Caco-2 (cell line): ENCODE results near the gene BMAL2. TPM values are rescaled to one million over a fixed set of nuclear protein-coding genes. Genes with fewer than 3 reads are reported as not detected.
A peak's percentile ranks its signal among the peaks of the same experiment; 100 is the strongest.

Experiments
- Bru-seq: library from RNA; stranded (reverse); fragments of 400-500 nt; gene quantifications from one replicate; lab custom pipeline; 2021; lab: Mats Ljungman, UMichigan
- BruChase-seq, 2 experiments: library from RNA; stranded (reverse); fragments of 400-500 nt; gene quantifications; one replicate each; lab custom pipeline; 2021; lab: Mats Ljungman, UMichigan
- BruUV-seq: library from RNA; stranded (reverse); fragments of 400-500 nt; replicated peaks from 2 replicates; lab custom pipeline; 2021; lab: Mats Ljungman, UMichigan
- CTCF ChIA-PET: fragments of 300-600 bp; sonication (Branson Sonifier 250); formaldehyde crosslinking; loops from one replicate; lab custom pipeline; 2022; ENCODE audit warnings: antibody characterized with exemption; lab: Charles Lee
- POLR2A ChIA-PET: fragments of 300-600 bp; sonication (Branson Sonifier 250); formaldehyde crosslinking; loops from one replicate; lab custom pipeline; 2022; ENCODE audit warnings: antibody characterized with exemption; lab: Charles Lee
- DNase-seq, 2 experiments: peaks; one replicate each; pipeline versions ENCODE4 v3.0.0 to v3.0.0-alpha.2; 2020 to 2022
- H3K27me3 ChIP-seq: replicated peaks from 2 replicates; pipeline ENCODE4 v1.6.0; 2011; ENCODE audit warnings: low read length; ENCODE audit not compliant: control insufficient read depth, insufficient read depth
- H3K36me3 ChIP-seq: 2 replicates; pipeline ENCODE4 v1.5.1; 2011; ENCODE audit warnings: low read length; ENCODE audit not compliant: control insufficient read depth, insufficient read depth
- H3K4me1 ChIP-seq: fragments of 250-450 bp; sonication (Bioruptor Pico); 2 replicates; pipeline ENCODE4 v1.5.1; 2020; ENCODE audit warnings: mild to moderate bottlenecking
- H3K4me3 ChIP-seq: 2 replicates; pipeline ENCODE4 v1.5.1; 2011; ENCODE audit warnings: low read depth, mild to moderate bottlenecking, control low read depth, low read length
- H3K9me3 ChIP-seq: fragments of 250-450 bp; sonication (Bioruptor Pico); 2 replicates; pipeline ENCODE4 v1.5.1; 2020; ENCODE audit warnings: mild to moderate bottlenecking, moderate library complexity
- H3K27ac Mint-ChIP-seq: one replicate; pipeline ENCODE4 v1.8.0; 2022; ENCODE audit warnings: mixed read lengths; ENCODE audit not compliant: unreplicated experiment
- H3K27me3 Mint-ChIP-seq: one replicate; pipeline ENCODE4 v1.8.0; 2022; ENCODE audit warnings: mixed read lengths; ENCODE audit not compliant: insufficient read depth, unreplicated experiment
- H3K36me3 Mint-ChIP-seq: one replicate; pipeline ENCODE4 v1.8.0; 2022; ENCODE audit warnings: mild to moderate bottlenecking, mixed read lengths; ENCODE audit not compliant: insufficient read depth, unreplicated experiment
- H3K4me1 Mint-ChIP-seq: one replicate; pipeline ENCODE4 v1.8.0; 2022; ENCODE audit warnings: low read depth, mixed read lengths; ENCODE audit not compliant: unreplicated experiment
- H3K4me3 Mint-ChIP-seq: one replicate; pipeline ENCODE4 v1.8.0; 2022; ENCODE audit warnings: mild to moderate bottlenecking, moderate library complexity, mixed read lengths; ENCODE audit not compliant: unreplicated experiment
- H3K9me3 Mint-ChIP-seq: one replicate; pipeline ENCODE4 v1.8.0; 2022; ENCODE audit warnings: mixed read lengths; ENCODE audit not compliant: unreplicated experiment
- intact Hi-C: fragments of 100-400 bp; cut with micrococcal nuclease; formaldehyde crosslinking; loops from one replicate; pipeline ENCODE4 v1.10.0; 2022; ENCODE audit not compliant: unreplicated experiment
- long read RNA-seq: library from polyadenylated mRNA; stranded (forward); transcript quantifications from one replicate; pipeline ENCODE4 v2.0.0, GENCODE V29; 2022
- total RNA-seq: library from RNA; stranded (reverse); gene quantifications from 2 replicates; pipeline ENCODE4 v1.2.3, GENCODE V29; 2022
- TF ChIP-seq, protein P1 (sequence below), 2 experiments: fragments of 200-600 bp in 1 of 2; IDR thresholded peaks; 1 replicate in 1 of 2; 2 replicates in 1 of 2; pipeline versions ENCODE4 v1.5.1 to v1.8.0; 2011 to 2022; ENCODE audit warnings: antibody characterized with exemption in 1 of 2, control low read depth in 1 of 2, inconsistent platforms in 1 of 2, low read depth in 1 of 2, low read length in 1 of 2, mild to moderate bottlenecking in 1 of 2, moderate library complexity in 1 of 2; ENCODE audit not compliant: insufficient read depth in 1 of 2, severe bottlenecking in 1 of 2, unreplicated experiment in 1 of 2

The BMAL2 gene
- total RNA-seq = 35.4 and 36.0 TPM in 2 replicates
- percentile 80 among the genes with signal in this experiment for Bru-seq, nascent RNA
- BruChase-seq, experiment 1, labeled RNA remaining after a 2-hour chase = percentile 74 among the genes with signal in this experiment
- BruChase-seq, experiment 2, labeled RNA remaining after a 6-hour chase = percentile 81 among the genes with signal in this experiment
- long read RNA-seq, transcript ARNTL2-201 (15 exons, 1,843 nt) = major isoform, 11 of 32 reads
- long read RNA-seq, partial matches to known transcripts = 4 of 32 reads
- long read RNA-seq, other reads (novel, unspliced or antisense) = 10 of 32 reads

DNA sequence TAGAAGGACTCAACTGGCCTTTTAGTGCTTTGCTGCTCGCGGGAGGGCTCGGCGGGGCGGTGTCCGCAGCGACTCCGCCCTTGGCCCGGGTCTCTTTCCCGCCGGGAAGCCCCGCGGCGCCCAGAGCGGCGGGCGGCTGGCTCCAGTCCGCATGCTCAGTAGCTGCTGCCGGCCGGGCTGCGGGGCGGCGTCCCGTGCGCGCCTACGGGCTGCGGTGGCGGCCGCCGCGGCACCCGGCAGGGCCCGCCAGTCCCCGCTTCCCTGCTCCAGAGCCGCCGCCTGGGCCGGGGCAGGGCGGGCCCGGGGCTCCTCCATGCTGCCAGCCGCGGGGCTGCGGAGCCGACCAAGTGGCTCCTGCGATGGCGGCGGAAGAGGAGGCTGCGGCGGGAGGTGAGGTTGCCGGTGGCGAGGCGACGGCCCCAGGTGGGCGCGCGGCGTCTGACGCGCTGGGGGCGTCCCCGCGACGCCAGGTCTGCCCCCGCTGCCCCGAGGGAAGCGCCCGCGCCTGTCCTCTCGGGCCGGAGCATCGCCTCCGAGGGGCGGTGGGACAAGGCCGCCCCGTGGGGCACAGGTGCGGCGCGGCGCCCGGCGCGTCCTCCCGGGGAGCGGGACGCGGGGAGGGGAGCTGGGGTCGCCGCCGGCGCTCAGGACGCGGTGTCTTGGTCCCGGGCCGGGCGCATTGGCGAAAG, at the start of gene BMAL2:
Gene BMAL2, plus strand, starts transcription at position 123 of the 689 bp plus-strand sequence. Its CDS starts 237 bp downstream, at position 360.
- no peaks in the 10 kb centered on the region for H3K27me3 ChIP-seq
- TF ChIP-seq, protein P1, sequence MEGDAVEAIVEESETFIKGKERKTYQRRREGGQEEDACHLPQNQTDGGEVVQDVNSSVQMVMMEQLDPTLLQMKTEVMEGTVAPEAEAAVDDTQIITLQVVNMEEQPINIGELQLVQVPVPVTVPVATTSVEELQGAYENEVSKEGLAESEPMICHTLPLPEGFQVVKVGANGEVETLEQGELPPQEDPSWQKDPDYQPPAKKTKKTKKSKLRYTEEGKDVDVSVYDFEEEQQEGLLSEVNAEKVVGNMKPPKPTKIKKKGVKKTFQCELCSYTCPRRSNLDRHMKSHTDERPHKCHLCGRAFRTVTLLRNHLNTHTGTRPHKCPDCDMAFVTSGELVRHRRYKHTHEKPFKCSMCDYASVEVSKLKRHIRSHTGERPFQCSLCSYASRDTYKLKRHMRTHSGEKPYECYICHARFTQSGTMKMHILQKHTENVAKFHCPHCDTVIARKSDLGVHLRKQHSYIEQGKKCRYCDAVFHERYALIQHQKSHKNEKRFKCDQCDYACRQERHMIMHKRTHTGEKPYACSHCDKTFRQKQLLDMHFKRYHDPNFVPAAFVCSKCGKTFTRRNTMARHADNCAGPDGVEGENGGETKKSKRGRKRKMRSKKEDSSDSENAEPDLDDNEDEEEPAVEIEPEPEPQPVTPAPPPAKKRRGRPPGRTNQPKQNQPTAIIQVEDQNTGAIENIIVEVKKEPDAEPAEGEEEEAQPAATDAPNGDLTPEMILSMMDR (IDR thresholded peaks at IDR 0.05; ENCODE audit: insufficient read depth in 1 of 2, low read depth in 1 of 2, low read length in 1 of 2, severe bottlenecking in 1 of 2, unreplicated experiment in 1 of 2) = no peak
- Mint-ChIP-seq H3K27me3 (no peaks in the 10 kb centered on the region), H3K4me3 (peak within 1 kb of the TSS; percentile 80), H3K27ac (peak within 1 kb of the TSS; percentile 83), H3K9me3 (no peaks in the 10 kb centered on the region), H3K4me1 (peaks cover 45% of the 10 kb centered on the region), H3K36me3 (peaks cover 8% of the 10 kb centered on the region)
- peak; percentile 73 to 84 for DNase-seq
- peak within 1 kb of the TSS; percentile 87 for H3K4me3 ChIP-seq
- H3K4me1 ChIP-seq = peaks cover 34% of the 10 kb centered on the region
- no TSS peak for BruUV-seq
- ChIA-PET POLR2A (interaction anchor here (0.5 to 1.9 kb wide), 4 partner anchors 45 to 319 kb away, joined by 3 to 8 read pairs (median 3); partner anchors contain the start of genes MED21, STK38L and TM7SF3), CTCF (interaction anchor here (0.8 to 1.0 kb wide), 2 partner anchors 26 to 92 kb away, joined by 4 to 5 read pairs; no protein-coding TSS in a partner anchor)
- no peaks in the 10 kb centered on the region for H3K9me3 ChIP-seq
- H3K36me3 ChIP-seq = no peaks in the 10 kb centered on the region
- intact Hi-C loops = loop anchor here (1.0 kb wide), 1 partner anchor 51 kb away; no protein-coding TSS in a partner anchor

GRCh38 chr12:27284021-27284420, 48.6 kb upstream of the BMAL2 start:
- no peaks in the 10 kb centered on the region for H3K27me3 Mint-ChIP-seq
- no peaks in the 10 kb centered on the region for H3K9me3 Mint-ChIP-seq
- ChIA-PET POLR2A (no interaction called here), CTCF (no interaction called here)
- no TSS peak for BruUV-seq
- H3K4me3 Mint-ChIP-seq = no peak overlapping the region
- no peak for DNase-seq
- Histone ChIP-seq H3K4me1 (peaks cover 26% of the 10 kb centered on the region), H3K4me3 (no peak overlapping the region), H3K27me3 (no peaks in the 10 kb centered on the region), H3K36me3 (no peaks in the 10 kb centered on the region), H3K9me3 (no peaks in the 10 kb centered on the region)
- intact Hi-C loops = loop anchor here (5.0 kb wide), 1 partner anchor 87 kb away; no protein-coding TSS in a partner anchor
- no peak overlapping the region for H3K27ac Mint-ChIP-seq
- TF ChIP-seq, protein P1 (IDR thresholded peaks at IDR 0.05; ENCODE audit: insufficient read depth in 1 of 2, low read depth in 1 of 2, low read length in 1 of 2, severe bottlenecking in 1 of 2, unreplicated experiment in 1 of 2) = no peak
- H3K4me1 Mint-ChIP-seq = peaks cover 18% of the 10 kb centered on the region
- no peaks in the 10 kb centered on the region for H3K36me3 Mint-ChIP-seq

DNA sequence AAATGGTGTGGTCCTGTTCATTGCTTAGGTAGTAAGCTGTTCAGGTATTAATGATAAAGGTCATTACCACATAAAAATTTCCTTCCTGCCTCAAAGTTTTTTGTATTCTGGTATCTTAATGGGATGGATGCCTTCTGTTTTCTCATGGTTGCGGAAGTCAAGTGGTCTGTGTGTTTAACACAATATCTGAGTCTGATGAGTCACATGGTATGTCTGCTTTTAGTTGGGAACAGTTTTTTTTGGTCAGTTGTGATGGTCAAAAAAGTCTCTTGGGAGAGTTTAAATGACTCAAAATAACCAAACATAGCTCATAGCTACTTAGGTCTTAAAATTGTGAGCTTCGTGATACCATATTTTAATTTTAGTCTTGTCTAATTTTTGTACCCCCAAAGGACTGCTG, 47.9 kb upstream of the BMAL2 start:
- intact Hi-C loops = loop anchor here (5.0 kb wide), 1 partner anchor 87 kb away; no protein-coding TSS in a partner anchor
- peaks cover 18% of the 10 kb centered on the region for H3K4me1 Mint-ChIP-seq
- CTCF ChIA-PET = interaction anchor here (1.1 kb wide), 1 partner anchor 452 kb away, joined by 3 read pairs; the partner anchor contains the start of gene ITPR2
- DNase-seq = no peak
- H3K27me3 Mint-ChIP-seq = no peaks in the 10 kb centered on the region
- no peak overlapping the region for H3K27ac Mint-ChIP-seq
- POLR2A ChIA-PET = no interaction called here
- TF ChIP-seq, protein P1 (IDR thresholded peaks at IDR 0.05; ENCODE audit: insufficient read depth in 1 of 2, low read depth in 1 of 2, low read length in 1 of 2, severe bottlenecking in 1 of 2, unreplicated experiment in 1 of 2) = no peak
- Histone ChIP-seq H3K9me3 (no peaks in the 10 kb centered on the region), H3K4me3 (no peak overlapping the region), H3K27me3 (no peaks in the 10 kb centered on the region), H3K36me3 (no peaks in the 10 kb centered on the region), H3K4me1 (peaks cover 25% of the 10 kb centered on the region)
- no peaks in the 10 kb centered on the region for H3K36me3 Mint-ChIP-seq
- BruUV-seq = no TSS peak
- no peak overlapping the region for H3K4me3 Mint-ChIP-seq
- no peaks in the 10 kb centered on the region for H3K9me3 Mint-ChIP-seq
